DND-41 (cell line): ENCODE results near the gene FAM193A.

ENCODE experiments used
- ATAC-seq: fragments of 200-7000 bp; cut with Tn5 transposase; 3 replicates; pipeline ENCODE4 v1.9.1; 2021; ENCODE audit warnings: low read depth; ENCODE audit not compliant: insufficient read depth
- DNase-seq: peaks from one replicate; pipeline ENCODE4 v3.0.0-alpha.2; 2020
- H2AFZ ChIP-seq: 2 replicates; pipeline ENCODE4 v1.6.0; 2012; ENCODE audit warnings: low read depth, low read length
- H3K27ac ChIP-seq: 2 replicates; pipeline ENCODE4 v1.5.1; 2012; ENCODE audit warnings: low read length, inconsistent platforms
- H3K27me3 ChIP-seq: fragments of 200-600 bp; sonication (generic); 2 replicates; pipeline ENCODE4 v1.6.0; 2012; ENCODE audit warnings: low read length, mild to moderate bottlenecking, inconsistent platforms; ENCODE audit not compliant: insufficient read depth, poor library complexity
- H3K36me3 ChIP-seq: 2 replicates; pipeline ENCODE4 v1.5.1; 2012; ENCODE audit warnings: low read length, inconsistent platforms; ENCODE audit not compliant: insufficient read depth
- H3K4me1 ChIP-seq: 2 replicates; pipeline ENCODE4 v1.5.1; 2012; ENCODE audit warnings: mild to moderate bottlenecking, low read length; ENCODE audit not compliant: insufficient read depth
- H3K4me2 ChIP-seq: 2 replicates; pipeline ENCODE4 v1.6.0; 2012; ENCODE audit warnings: mild to moderate bottlenecking, moderate library complexity, low read length, inconsistent platforms; ENCODE audit not compliant: insufficient read depth
- H3K4me3 ChIP-seq, 2 experiments: fragments of 200-600 bp in 1 of 2; shearing (Covaris generic) in 1 of 2; 2 replicates each; pipeline ENCODE4 v1.5.1; 2012 to 2016; ENCODE audit warnings: inconsistent platforms in 2 of 2, low read length in 2 of 2, mild to moderate bottlenecking in 2 of 2, low read depth in 1 of 2, moderate library complexity in 1 of 2
- H3K79me2 ChIP-seq: 2 replicates; pipeline ENCODE4 v1.6.0; 2012; ENCODE audit warnings: low read length, inconsistent platforms; ENCODE audit not compliant: insufficient read depth
- H3K9ac ChIP-seq: 2 replicates; pipeline ENCODE4 v1.6.0; 2012; ENCODE audit warnings: low read depth, mild to moderate bottlenecking, inconsistent platforms, low read length, moderate library complexity
- H3K9me3 ChIP-seq: 2 replicates; pipeline ENCODE4 v1.5.1; 2012; ENCODE audit warnings: low read length, moderate library complexity, mild to moderate bottlenecking, inconsistent platforms; ENCODE audit not compliant: insufficient read depth, severe bottlenecking
- H4K20me1 ChIP-seq: 2 replicates; pipeline ENCODE4 v1.6.0; 2012; ENCODE audit warnings: low read length; ENCODE audit not compliant: insufficient read depth
- EZH2 ChIP-seq: IDR thresholded peaks from 3 replicates; pipeline ENCODE4 v1.6.1; 2012; ENCODE audit warnings: borderline replicate concordance, low read depth, mild to moderate bottlenecking, moderate library complexity, low read length, inconsistent platforms; ENCODE audit not compliant: severe bottlenecking
- TF ChIP-seq, protein P1 (sequence below): IDR thresholded peaks from 2 replicates; pipeline ENCODE4 v1.5.1; 2012; ENCODE audit warnings: borderline replicate concordance, low read length, moderate library complexity, mild to moderate bottlenecking; ENCODE audit not compliant: poor library complexity, severe bottlenecking; ENCODE audit errors: extremely low read depth

FAM193A gene

DNA sequence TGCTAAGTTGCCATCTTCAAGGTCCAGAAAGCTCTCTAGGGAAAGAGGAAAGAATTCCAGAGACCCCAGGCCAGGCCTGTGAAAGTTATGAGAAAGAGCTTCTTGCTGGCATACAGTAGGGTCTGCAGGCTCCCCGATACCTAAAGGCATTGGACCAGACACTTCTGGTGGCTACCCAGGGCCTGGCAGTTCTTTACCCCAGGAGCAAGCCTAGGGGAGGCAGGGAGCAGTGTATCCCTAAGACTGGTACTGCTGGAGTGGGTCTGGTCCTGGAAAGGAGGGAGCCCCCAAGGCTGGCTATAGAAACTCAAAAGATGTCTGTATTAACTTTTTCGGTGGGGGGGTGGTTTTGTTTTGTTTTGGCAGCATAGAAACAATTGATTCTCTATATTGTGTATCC, 19.8 kb upstream of the FAM193A start:
- no peaks in the 10 kb centered on the region for H3K9me3 ChIP-seq
- H3K27ac ChIP-seq = no peak overlapping the region
- H2AFZ ChIP-seq = no peak overlapping the region
- H3K4me2 ChIP-seq = no peak overlapping the region
- no peaks in the 10 kb centered on the region for H3K79me2 ChIP-seq
- peaks cover 41% of the 10 kb centered on the region for H3K36me3 ChIP-seq
- ATAC-seq (no peak), DNase-seq (no peak)
- H3K4me3 ChIP-seq = no peak overlapping the region
- H3K27me3 ChIP-seq = no peaks in the 10 kb centered on the region
- no peak overlapping the region for H3K9ac ChIP-seq
- H4K20me1 ChIP-seq = peaks cover 26% of the 10 kb centered on the region; the same call in 1 of the 2 replicates
- no peaks in the 10 kb centered on the region for H3K4me1 ChIP-seq
- TF ChIP-seq EZH2 = no peak
- TF ChIP-seq, protein P1, sequence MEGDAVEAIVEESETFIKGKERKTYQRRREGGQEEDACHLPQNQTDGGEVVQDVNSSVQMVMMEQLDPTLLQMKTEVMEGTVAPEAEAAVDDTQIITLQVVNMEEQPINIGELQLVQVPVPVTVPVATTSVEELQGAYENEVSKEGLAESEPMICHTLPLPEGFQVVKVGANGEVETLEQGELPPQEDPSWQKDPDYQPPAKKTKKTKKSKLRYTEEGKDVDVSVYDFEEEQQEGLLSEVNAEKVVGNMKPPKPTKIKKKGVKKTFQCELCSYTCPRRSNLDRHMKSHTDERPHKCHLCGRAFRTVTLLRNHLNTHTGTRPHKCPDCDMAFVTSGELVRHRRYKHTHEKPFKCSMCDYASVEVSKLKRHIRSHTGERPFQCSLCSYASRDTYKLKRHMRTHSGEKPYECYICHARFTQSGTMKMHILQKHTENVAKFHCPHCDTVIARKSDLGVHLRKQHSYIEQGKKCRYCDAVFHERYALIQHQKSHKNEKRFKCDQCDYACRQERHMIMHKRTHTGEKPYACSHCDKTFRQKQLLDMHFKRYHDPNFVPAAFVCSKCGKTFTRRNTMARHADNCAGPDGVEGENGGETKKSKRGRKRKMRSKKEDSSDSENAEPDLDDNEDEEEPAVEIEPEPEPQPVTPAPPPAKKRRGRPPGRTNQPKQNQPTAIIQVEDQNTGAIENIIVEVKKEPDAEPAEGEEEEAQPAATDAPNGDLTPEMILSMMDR = no peak

DNA sequence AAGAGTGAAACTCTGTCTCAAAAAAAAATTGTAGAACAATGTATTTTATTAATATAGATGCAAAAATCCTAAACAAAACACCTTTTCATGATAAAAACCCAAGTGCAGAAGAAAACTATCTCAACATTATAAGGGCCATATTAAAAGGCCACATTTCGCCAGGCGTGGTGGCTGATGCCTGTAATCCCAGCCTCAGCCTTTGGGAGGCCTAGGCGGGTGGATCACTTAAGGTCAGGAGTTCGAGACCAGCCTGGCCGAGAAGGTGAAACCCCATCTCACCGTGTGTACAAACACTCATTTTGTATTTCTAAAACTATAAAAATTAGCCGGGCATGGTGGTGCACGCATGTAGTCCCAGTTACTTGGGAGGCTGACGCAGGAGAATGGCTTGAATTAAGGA, 9.9 kb upstream of the FAM193A start:
- Histone ChIP-seq H3K4me1 (no peaks in the 10 kb centered on the region), H3K27ac (no peak overlapping the region), H3K27me3 (no peaks in the 10 kb centered on the region), H3K9ac (no peak overlapping the region), H3K4me3 (no peak overlapping the region), H3K9me3 (no peaks in the 10 kb centered on the region), H2AFZ (no peak overlapping the region), H3K36me3 (no peaks in the 10 kb centered on the region), H3K4me2 (no peak overlapping the region), H4K20me1 (no peaks in the 10 kb centered on the region), H3K79me2 (no peaks in the 10 kb centered on the region)
- TF ChIP-seq EZH2 = no peak
- ATAC-seq (no peak), DNase-seq (no peak)

DNA sequence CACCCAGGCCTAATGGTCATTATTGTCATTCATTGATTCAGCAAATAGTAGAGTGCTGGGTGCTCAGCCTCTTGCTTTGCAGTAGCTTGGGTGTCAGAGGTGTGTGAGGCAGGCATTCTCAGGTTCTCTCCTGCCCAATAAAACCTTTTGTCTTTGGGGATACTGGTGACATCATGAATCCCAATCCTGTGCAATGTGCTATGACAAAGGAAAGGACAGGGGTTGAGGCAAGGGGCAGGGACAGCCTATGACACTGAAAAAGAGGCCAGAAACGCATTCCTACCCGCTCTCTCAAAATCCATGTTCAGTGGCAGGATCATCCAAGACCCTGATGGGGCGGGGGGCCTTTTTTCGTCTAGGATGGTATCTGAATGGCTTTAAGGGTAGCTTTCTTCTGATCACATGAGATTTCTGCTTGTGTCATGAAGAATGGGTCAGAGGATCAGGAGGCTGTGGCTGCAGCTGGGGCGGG, 1.5 kb upstream of the FAM193A start:
- peak overlapping the region; percentile 83; the same call in 1 of the 2 replicates for H3K27ac ChIP-seq
- no peaks in the 10 kb centered on the region for H3K27me3 ChIP-seq
- peaks cover 31% of the 10 kb centered on the region for H3K4me1 ChIP-seq
- no peak for DNase-seq
- no peak for ATAC-seq
- TF ChIP-seq, protein P1 = no peak
- no peak for TF ChIP-seq EZH2
- H3K79me2 ChIP-seq = peaks cover 33% of the 10 kb centered on the region
- H3K4me3 ChIP-seq = peak overlapping the region; percentile 48 to 79; a peak in 3 of 4 replicates
- peak overlapping the region; percentile 71 for H3K9ac ChIP-seq
- H3K9me3 ChIP-seq = no peaks in the 10 kb centered on the region
- peak overlapping the region; percentile 89 for H3K4me2 ChIP-seq
- H3K36me3 ChIP-seq = peaks cover 8% of the 10 kb centered on the region; the same call in 1 of the 2 replicates
- H2AFZ ChIP-seq = peak overlapping the region; percentile 90
- peaks cover 26% of the 10 kb centered on the region for H4K20me1 ChIP-seq

DNA sequence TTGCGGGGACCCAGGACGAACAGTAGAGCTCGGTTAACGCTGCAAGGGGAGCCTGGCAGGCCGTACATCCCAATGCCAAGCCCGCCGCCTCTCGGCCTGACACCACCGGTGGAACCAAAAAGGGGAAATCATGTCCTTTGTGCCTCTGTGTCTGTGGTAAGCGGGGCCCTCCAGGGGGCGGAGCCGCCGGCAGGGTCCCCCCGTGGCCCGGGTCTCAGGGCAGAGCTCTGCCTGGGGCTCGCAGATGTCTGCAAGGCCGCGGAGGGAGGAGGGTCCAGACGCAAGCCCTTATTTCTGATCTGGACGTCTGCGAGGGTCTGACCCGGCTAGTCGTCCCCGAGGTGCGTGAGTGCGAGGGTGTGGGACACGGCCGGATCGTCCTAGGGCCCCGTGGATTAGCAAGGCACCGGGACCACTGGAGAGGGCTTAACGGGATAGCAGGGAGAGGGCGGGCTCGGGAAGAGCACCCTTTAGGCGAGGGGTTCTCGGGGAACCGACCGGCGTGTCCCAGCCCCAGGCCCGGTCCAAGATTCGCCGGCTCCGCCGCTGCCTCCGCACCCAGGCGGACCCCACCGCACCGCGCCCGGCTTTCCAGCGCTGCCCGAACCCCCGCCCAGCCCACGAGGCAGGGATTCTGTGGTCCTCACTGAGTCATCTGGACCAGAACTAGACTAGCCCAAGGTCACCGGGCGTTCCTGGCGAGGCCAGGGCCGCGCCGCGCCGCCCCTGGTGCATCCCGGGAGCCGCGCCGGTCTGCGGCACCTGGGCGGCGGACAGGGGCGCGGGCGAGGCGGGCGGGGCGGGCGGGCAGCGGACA, 863 bp upstream of the FAM193A start:
- TF ChIP-seq, protein P1 = peak; percentile 61
- no peak for TF ChIP-seq EZH2
- Histone ChIP-seq H3K36me3 (peaks cover 8% of the 10 kb centered on the region; the same call in 1 of the 2 replicates), H3K27ac (peak overlapping the region; percentile 83), H2AFZ (peak overlapping the region; percentile 90), H3K9ac (peak overlapping the region; percentile 71), H3K4me1 (peaks cover 32% of the 10 kb centered on the region), H3K4me3 (peak overlapping the region; percentile 48 to 79; a peak in 3 of 4 replicates), H3K4me2 (peak overlapping the region; percentile 89), H3K79me2 (peaks cover 39% of the 10 kb centered on the region), H3K9me3 (no peaks in the 10 kb centered on the region), H4K20me1 (peaks cover 30% of the 10 kb centered on the region), H3K27me3 (no peaks in the 10 kb centered on the region)
- peak; percentile 76 for DNase-seq
- ATAC-seq = peak; percentile 50
